Measurements from ENCODE around the gene KIF3C.

DNA sequence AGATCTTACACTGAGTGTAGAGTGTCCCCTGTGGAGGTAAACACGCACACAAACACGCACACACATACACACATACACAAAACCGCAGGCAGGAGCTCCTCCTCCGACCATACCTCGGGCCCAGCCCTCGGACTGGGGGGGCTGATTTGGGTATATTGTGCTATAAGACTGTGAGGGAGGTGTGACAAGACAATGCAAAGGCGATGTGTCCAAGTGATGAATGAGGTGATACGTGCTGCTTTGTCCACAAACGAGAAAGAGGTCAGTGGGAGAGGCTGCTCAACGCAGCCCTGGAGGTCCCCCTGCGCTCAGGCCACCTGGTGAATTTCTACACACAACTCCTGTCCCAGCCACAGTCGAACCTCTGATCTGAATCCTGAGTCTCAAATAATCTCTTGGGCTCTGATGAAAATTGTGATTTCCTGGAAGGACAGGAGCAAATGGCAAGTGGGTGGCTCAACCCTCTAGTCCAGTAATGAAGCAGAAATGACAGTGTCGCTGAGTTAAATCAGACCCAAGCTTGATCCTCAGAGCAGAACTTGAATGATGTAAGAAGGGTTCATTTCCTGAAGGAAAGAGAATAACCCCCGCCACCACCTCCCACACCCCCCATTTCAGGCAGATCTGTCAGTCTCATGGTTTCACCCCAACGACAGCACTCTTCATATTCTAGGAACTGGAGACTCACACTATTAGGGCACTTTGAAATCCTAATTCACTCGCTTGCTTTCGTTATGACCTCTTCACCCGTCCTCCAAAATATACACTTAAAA, 55.1 kb downstream of the KIF3C start:
- TF ChIP-seq YY1 (IDR thresholded peaks at IDR 0.05; ENCODE audit: insufficient read depth, insufficient read length) (no peak), ZNF274 (IDR thresholded peaks at IDR 0.05; ENCODE audit: low read depth, low read length) (no peak), SUZ12 (IDR thresholded peaks at IDR 0.05; ENCODE audit: extremely low read depth, insufficient read depth, insufficient read length) (no peak)

Data from NT2/D1 (cell line).